Esophagus muscularis mucosa (tissue), 4 donors: ENCODE data around the gene HDLBP. TPM values are rescaled to one million over a fixed set of nuclear protein-coding genes. Genes with fewer than 3 reads are reported as not detected.

Experiments
- DNase-seq: peaks from one replicate; pipeline ENCODE4 v3.0.0-alpha.2; 2017; ENCODE audit errors: extremely low spot score
- H3K27ac ChIP-seq, 4 donors: fragments of 200-600 bp; sonication (generic); replicated peaks in 1 of 4; 1 replicate in 3 of 4; 2 replicates in 1 of 4; pipeline ENCODE4 v1.5.1; 2016 to 2019; ENCODE audit warnings: mild to moderate bottlenecking in 1 of 4
- H3K27me3 ChIP-seq, 4 donors: fragments of 200-600 bp; sonication (generic); one replicate each; pipeline versions ENCODE4 v1.5.1 to v1.6.0; 2016 to 2019
- H3K36me3 ChIP-seq, 4 donors: fragments of 200-600 bp; sonication (generic); one replicate each; pipeline ENCODE4 v1.5.1; 2016 to 2019
- H3K4me1 ChIP-seq, 4 donors: fragments of 200-600 bp; sonication (generic); one replicate each; pipeline ENCODE4 v1.5.1; 2016 to 2019
- H3K4me3 ChIP-seq, 4 donors: fragments of 200-600 bp; sonication (generic); 1 replicate in 2 of 4; 2 replicates in 2 of 4; pipeline ENCODE4 v1.5.1; 2016 to 2019; ENCODE audit warnings: mild to moderate bottlenecking in 4 of 4, moderate library complexity in 1 of 4
- H3K9me3 ChIP-seq, 4 donors: fragments of 200-600 bp; sonication (generic); 1 replicate in 3 of 4; 2 replicates in 1 of 4; pipeline ENCODE4 v1.5.1; 2016 to 2019
- EP300 ChIP-seq: sonication (generic); formaldehyde crosslinking; IDR thresholded peaks from one replicate; pipeline ENCODE4 v1.6.1; 2017; ENCODE audit warnings: antibody characterized with exemption
- POLR2A ChIP-seq: fragments of 450-650 bp; IDR thresholded peaks from one replicate; pipeline ENCODE4 v1.6.1; 2017; ENCODE audit warnings: antibody characterized with exemption, moderate library complexity, mild to moderate bottlenecking, low read depth
- POLR2AphosphoS5 ChIP-seq, 2 donors: sonication (generic); formaldehyde crosslinking; IDR thresholded peaks; one replicate each; pipeline ENCODE4 v1.6.1; 2017; ENCODE audit warnings: antibody characterized with exemption in 2 of 2
- WGBS: methylation state at CpG from one replicate; pipeline ENCODE4 v1.1.5; 2018; 5-methylcytosine and 5-hydroxymethylcytosine counted together
- intact Hi-C: fragments of 100-400 bp; cut with DNase I; formaldehyde crosslinking; loops from one replicate; pipeline ENCODE4 v1.15.1; 2023
- total RNA-seq, 4 donors: library from RNA; depleted of rRNA; stranded (reverse); fragments of >200 nt; gene quantifications; one replicate each; pipeline versions ENCODE4 v1.1.0 to v1.2.1, GENCODE V29; 2016
- TF ChIP-seq, protein P1 (sequence below), 3 experiments: fragments of 200-600 bp in 2 of 3; fragments of 450-650 bp in 1 of 3; sonication (generic) in 2 of 3; IDR thresholded peaks; one replicate each; pipeline ENCODE4 v1.5.1; 2017 to 2019; ENCODE audit warnings: antibody characterized with exemption in 3 of 3, mild to moderate bottlenecking in 2 of 3, moderate library complexity in 1 of 3

Gene HDLBP
- total RNA-seq, 4 donors from 2014 or later: 263 to 479 (median 304) TPM

GRCh38 chr2:241232736-241233575 lies 82.5 kb downstream of the HDLBP start:
- Histone ChIP-seq H3K36me3 (peaks cover 97 to 100% (median 100%) of the 10 kb centered on the region in 4 donors), H3K27ac (no peak overlapping the region), H3K9me3 (no peaks in the 10 kb centered on the region), H3K4me1 (peaks cover 0 to 10% (median 6%) of the 10 kb centered on the region in 4 donors), H3K27me3 (no peaks in the 10 kb centered on the region), H3K4me3 (no peak overlapping the region)
- TF ChIP-seq, protein P1, sequence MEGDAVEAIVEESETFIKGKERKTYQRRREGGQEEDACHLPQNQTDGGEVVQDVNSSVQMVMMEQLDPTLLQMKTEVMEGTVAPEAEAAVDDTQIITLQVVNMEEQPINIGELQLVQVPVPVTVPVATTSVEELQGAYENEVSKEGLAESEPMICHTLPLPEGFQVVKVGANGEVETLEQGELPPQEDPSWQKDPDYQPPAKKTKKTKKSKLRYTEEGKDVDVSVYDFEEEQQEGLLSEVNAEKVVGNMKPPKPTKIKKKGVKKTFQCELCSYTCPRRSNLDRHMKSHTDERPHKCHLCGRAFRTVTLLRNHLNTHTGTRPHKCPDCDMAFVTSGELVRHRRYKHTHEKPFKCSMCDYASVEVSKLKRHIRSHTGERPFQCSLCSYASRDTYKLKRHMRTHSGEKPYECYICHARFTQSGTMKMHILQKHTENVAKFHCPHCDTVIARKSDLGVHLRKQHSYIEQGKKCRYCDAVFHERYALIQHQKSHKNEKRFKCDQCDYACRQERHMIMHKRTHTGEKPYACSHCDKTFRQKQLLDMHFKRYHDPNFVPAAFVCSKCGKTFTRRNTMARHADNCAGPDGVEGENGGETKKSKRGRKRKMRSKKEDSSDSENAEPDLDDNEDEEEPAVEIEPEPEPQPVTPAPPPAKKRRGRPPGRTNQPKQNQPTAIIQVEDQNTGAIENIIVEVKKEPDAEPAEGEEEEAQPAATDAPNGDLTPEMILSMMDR (IDR thresholded peaks at IDR 0.05): no peak
- TF ChIP-seq POLR2AphosphoS5 (IDR thresholded peaks at IDR 0.05) (no peak), POLR2A (no peak), EP300 (no peak)
- 82% methylated on average over 11 of the region's 13 CpGs for WGBS
- DNase-seq: no peak
- intact Hi-C loops: no loop called here

- WGBS: 95% methylated on average over 14 of the region's 19 CpGs
- Histone ChIP-seq H3K27ac (no peak overlapping the region), H3K4me3 (no peak overlapping the region), H3K9me3 (no peaks in the 10 kb centered on the region), H3K27me3 (no peaks in the 10 kb centered on the region), H3K36me3 (peaks cover 87 to 100% (median 98%) of the 10 kb centered on the region in 4 donors), H3K4me1 (peaks cover 0 to 10% (median 6%) of the 10 kb centered on the region in 4 donors)
- TF ChIP-seq, protein P1 (IDR thresholded peaks at IDR 0.05): no peak
- TF ChIP-seq EP300: no peak
- no peak for TF ChIP-seq POLR2AphosphoS5 (IDR thresholded peaks at IDR 0.05)
- TF ChIP-seq POLR2A: no peak
- no peak for DNase-seq
- intact Hi-C loops: no loop called here
Observed at GRCh38 chr2:241230435-241230834, 85.0 kb downstream of the HDLBP start.

DNA sequence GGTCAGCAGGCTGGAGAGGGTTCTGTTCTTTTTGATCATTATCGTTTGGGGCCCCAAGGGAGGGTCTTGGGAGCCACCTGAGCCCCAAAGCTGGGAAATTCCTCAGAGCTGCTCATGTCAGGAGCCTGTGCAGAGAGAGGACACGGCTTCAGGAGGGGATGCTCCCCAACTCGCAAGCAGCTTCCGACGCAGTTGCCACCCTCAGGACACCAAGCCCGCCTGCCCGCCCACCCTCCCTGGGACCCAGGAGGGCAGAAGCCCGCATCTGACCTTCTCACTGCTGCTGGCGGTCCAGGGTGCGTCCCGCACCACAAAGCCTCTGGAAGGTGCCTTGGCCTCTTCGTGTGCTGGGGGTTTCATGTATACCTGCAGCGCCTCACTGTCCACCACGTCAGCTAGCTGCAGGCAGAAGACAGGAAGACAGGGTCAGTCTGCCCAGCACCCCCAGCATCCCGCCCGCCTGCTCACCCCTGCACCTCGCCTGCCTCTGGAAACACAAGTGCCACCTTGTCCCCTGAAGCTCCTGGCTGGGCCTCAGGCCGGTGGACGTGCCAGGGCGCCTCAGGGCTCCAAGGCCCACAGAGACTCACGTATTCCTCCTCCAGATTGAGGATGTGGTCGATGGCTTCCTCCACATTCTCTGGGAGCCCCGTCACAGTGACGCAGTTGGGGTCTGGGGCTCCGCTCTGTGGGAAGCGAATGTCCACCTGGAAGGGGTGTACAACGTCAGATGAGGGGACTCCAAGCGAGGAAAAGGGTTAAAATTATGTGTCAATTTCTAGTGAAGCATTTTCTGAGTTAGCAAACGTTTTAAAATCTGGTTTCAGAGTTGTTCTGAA lies 85.7 kb downstream of the HDLBP start:
- intact Hi-C loops: no loop called here
- peaks cover 81 to 97% (median 94%) of the 10 kb centered on the region in 4 donors for H3K36me3 ChIP-seq
- no peaks in the 10 kb centered on the region for H3K9me3 ChIP-seq
- H3K4me3 ChIP-seq: no peak overlapping the region
- whole genome bisulfite sequencing: 85% methylated on average over 13 of the region's 29 CpGs
- DNase-seq: no peak
- peaks cover 1 to 12% (median 6%) of the 10 kb centered on the region in 4 donors for H3K4me1 ChIP-seq
- no peak overlapping the region for H3K27ac ChIP-seq
- H3K27me3 ChIP-seq: no peaks in the 10 kb centered on the region
- TF ChIP-seq POLR2AphosphoS5 (IDR thresholded peaks at IDR 0.05) (no peak), POLR2A (no peak), EP300 (no peak)
- TF ChIP-seq, protein P1 (IDR thresholded peaks at IDR 0.05): no peak

DNA sequence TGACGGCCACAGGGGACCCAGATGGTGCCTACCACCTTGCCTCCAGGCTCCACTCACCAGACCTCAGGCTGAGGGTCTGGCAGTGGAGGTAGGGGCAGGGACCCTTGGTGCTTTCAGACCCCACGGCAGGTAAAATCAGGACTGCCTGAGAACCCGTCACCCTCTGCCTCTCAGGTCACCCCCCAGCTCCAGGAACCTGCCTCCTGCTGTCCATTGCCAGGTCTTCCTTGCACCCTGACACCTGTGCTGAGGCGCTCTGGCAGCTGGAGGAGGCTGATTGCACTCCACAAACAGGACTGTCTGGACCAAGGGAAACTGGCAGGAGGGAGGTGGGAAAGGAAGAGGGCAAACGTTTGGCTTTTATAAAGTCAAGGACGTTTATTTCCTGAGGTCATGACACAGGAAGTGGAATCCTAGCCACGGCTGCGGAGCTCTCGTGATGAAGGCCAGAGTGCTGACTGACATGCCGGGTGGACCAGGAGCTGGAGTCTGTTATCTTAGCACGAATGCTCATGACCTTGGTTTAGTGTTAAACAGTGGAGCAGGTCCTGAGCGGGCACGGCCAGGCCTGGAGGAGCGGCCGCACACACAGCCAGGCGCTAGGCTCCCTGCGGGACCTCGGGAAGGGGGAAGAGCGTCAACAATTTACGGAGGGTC lies 86.5 kb downstream of the HDLBP start:
- H3K36me3 ChIP-seq: peaks cover 73 to 89% (median 86%) of the 10 kb centered on the region in 4 donors
- no peak overlapping the region for H3K27ac ChIP-seq
- H3K27me3 ChIP-seq: no peaks in the 10 kb centered on the region
- DNase-seq: no peak
- H3K4me3 ChIP-seq: no peak overlapping the region
- peaks cover 9 to 20% (median 12%) of the 10 kb centered on the region in 4 donors for H3K4me1 ChIP-seq
- TF ChIP-seq POLR2A: no peak
- TF ChIP-seq, protein P1 (IDR thresholded peaks at IDR 0.05): no peak
- TF ChIP-seq EP300: no peak
- no peak for TF ChIP-seq POLR2AphosphoS5 (IDR thresholded peaks at IDR 0.05)
- WGBS: 75% methylated on average over 16 of the region's 20 CpGs
- no peaks in the 10 kb centered on the region for H3K9me3 ChIP-seq
- intact Hi-C loops: no loop called here
